BLaER1 treated with 17β-estradiol and CSF1 and Interleukin-3, amounts not matched to agents 10 nM and 100 nM (cell line): ENCODE data around the gene MTHFD1L.

ENCODE experiments used
- H3K27ac ChIP-seq, 11 experiments: shearing (Covaris generic); formaldehyde crosslinking; 2 replicates each; pipeline ENCODE4 v1.8.1; 2022
- H3K27me3 ChIP-seq, 11 experiments: shearing (Covaris generic); formaldehyde crosslinking; 2 replicates each; pipeline ENCODE4 v1.8.1; 2022
- H3K36me3 ChIP-seq, 11 experiments: shearing (Covaris generic); formaldehyde crosslinking; 2 replicates each; pipeline ENCODE4 v1.8.1; 2022
- H3K4me1 ChIP-seq, 10 experiments: shearing (Covaris generic); formaldehyde crosslinking; 2 replicates each; pipeline ENCODE4 v1.8.1; 2022
- H3K4me2 ChIP-seq, 11 experiments: shearing (Covaris generic); formaldehyde crosslinking; 2 replicates each; pipeline ENCODE4 v1.8.1; 2022
- H3K4me3 ChIP-seq, 10 experiments: shearing (Covaris generic); formaldehyde crosslinking; 2 replicates each; pipeline ENCODE4 v1.8.1; 2022
- H3K9ac ChIP-seq, 11 experiments: shearing (Covaris generic); formaldehyde crosslinking; 2 replicates each; pipeline ENCODE4 v1.8.1; 2022
- H3K9me3 ChIP-seq, 11 experiments: shearing (Covaris generic); formaldehyde crosslinking; replicated peaks in 1 of 11; 2 replicates each; pipeline ENCODE4 v1.8.1; 2022
- H4K20me1 ChIP-seq, 11 experiments: shearing (Covaris generic); formaldehyde crosslinking; 2 replicates each; pipeline ENCODE4 v1.8.1; 2022
- Cebpa-rat ChIP-seq, 11 experiments: shearing (Covaris generic); IDR thresholded peaks; 2 replicates each; pipeline ENCODE4 v1.8.1; 2022

MTHFD1L gene

GRCh38 chr6:151130329-151130728 lies 264.8 kb downstream of the MTHFD1L start:
- H3K9ac ChIP-seq = no peak overlapping the region
- H3K4me1 ChIP-seq = peaks cover 0 to 13% (median 0%) of the 10 kb centered on the region in 10 experiments; a peak in 4 of 20 replicates
- no peaks in the 10 kb centered on the region for H3K36me3 ChIP-seq
- no peak overlapping the region for H3K4me3 ChIP-seq
- H3K9me3 ChIP-seq = peaks cover 10 to 43% (median 23%) of the 10 kb centered on the region in 11 experiments
- H3K27me3 ChIP-seq = no peaks in the 10 kb centered on the region
- no peaks in the 10 kb centered on the region for H4K20me1 ChIP-seq
- no peak overlapping the region for H3K27ac ChIP-seq
- H3K4me2 ChIP-seq = peak overlapping the region in 3 of 11 experiments; percentile 3 to 31 (median 18); a peak in 3 of 22 replicates
- no peak for TF ChIP-seq Cebpa-rat (IDR thresholded peaks at IDR 0.05)

DNA sequence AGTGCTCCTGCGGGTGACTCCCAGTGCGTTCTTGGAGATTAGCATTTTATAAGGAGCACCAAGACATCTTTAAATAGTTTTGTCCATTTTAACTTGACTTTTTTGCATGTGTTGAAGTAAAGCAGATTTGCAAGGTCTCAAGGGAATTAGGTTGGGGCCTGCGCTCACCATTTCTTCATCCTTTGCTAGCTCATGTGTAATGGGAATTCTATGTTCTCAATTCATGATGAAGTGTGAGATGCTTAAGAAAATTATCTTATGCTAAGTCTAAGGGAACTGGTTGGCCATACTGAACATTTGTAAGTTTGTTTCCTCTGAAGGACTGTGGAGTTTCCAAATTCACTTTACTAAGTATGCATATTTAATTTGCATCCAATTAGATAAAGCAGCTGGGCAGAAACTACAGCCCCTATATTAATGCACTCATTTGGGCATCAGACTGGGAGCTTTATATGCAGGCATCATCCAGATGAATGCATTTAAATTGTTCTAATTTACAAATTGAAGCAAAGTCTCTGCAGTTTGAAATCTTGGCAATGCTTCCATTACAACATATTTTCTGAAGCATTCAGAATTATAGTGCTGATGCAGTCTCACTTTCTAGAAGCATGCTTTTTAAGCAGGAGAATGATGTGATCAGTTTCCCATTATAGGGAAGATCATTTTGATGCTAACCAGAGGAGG lies 266.0 kb downstream of the MTHFD1L start:
- H3K9ac ChIP-seq = no peak overlapping the region
- H3K4me1 ChIP-seq = peaks cover 0 to 13% (median 0%) of the 10 kb centered on the region in 10 experiments; a peak in 4 of 20 replicates
- H3K4me3 ChIP-seq = no peak overlapping the region
- H3K4me2 ChIP-seq = 0 out of 22 replicates have a peak overlapping the region, but pooled peaks of 1 of the 11 experiments have one; percentile 3
- no peak for TF ChIP-seq Cebpa-rat (IDR thresholded peaks at IDR 0.05)
- H4K20me1 ChIP-seq = no peaks in the 10 kb centered on the region
- H3K27me3 ChIP-seq = no peaks in the 10 kb centered on the region
- no peaks in the 10 kb centered on the region for H3K36me3 ChIP-seq
- peaks cover 10 to 44% (median 23%) of the 10 kb centered on the region in 11 experiments for H3K9me3 ChIP-seq
- H3K27ac ChIP-seq = no peak overlapping the region

DNA sequence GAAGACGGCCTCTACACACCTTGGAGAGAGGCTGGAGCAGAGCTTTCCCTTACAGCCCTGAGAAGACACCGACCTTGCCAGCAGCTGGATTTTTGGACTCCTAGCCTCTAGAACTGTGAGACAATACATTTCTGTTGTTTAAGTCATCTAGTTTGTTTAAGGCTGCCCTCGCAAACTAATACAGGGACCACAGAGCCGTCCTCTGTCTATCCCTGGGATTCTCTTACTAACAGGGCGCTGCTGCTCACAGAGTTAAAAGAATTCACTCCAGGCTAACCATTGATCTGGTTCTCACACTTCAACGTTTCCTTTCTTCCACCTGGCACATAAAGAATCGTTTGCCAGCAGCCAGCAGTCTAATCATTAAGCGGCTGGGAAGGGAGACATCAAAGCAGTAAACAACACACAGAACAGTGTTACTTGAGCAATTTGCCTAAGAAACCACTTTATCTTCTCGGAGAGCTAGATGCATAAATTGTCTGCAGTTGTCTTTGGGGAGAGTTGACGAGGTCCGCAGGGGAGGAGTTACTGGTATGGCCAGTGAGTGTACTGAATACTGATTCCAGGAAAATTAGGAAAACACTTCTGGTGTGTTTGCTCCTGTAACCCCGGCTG lies 270.7 kb downstream of the MTHFD1L start:
- no peaks in the 10 kb centered on the region for H3K36me3 ChIP-seq
- TF ChIP-seq Cebpa-rat (IDR thresholded peaks at IDR 0.05) = no peak
- no peak overlapping the region for H3K4me3 ChIP-seq

GRCh38 chr6:151137542-151137941 lies 272.0 kb downstream of the MTHFD1L start:
- H3K4me3 ChIP-seq = no peak overlapping the region
- peaks cover 10 to 17% (median 12%) of the 10 kb centered on the region in 10 experiments for H3K4me1 ChIP-seq
- no peak overlapping the region for H3K9ac ChIP-seq
- no peaks in the 10 kb centered on the region for H4K20me1 ChIP-seq
- H3K27me3 ChIP-seq = no peaks in the 10 kb centered on the region
- H3K4me2 ChIP-seq = no peak overlapping the region
- H3K27ac ChIP-seq = no peak overlapping the region
- TF ChIP-seq Cebpa-rat (IDR thresholded peaks at IDR 0.05) = no peak
- peaks cover 0 to 19% (median 5%) of the 10 kb centered on the region in 11 experiments; a peak in 7 of 22 replicates for H3K9me3 ChIP-seq
- no peaks in the 10 kb centered on the region for H3K36me3 ChIP-seq

More for the DNA sequence above, 270.7 kb downstream of the MTHFD1L start:
- Histone ChIP-seq H3K4me1 (peaks cover 2 to 6% (median 3%) of the 10 kb centered on the region in 10 experiments), H3K27ac (no peak overlapping the region), H4K20me1 (no peaks in the 10 kb centered on the region), H3K9ac (no peak overlapping the region), H3K4me2 (no peak overlapping the region), H3K27me3 (no peaks in the 10 kb centered on the region), H3K9me3 (peaks cover 0 to 21% (median 7%) of the 10 kb centered on the region in 11 experiments; a peak in 8 of 22 replicates)

GRCh38 chr6:151139524-151139923 lies 274.0 kb downstream of the MTHFD1L start:
- no peak for TF ChIP-seq Cebpa-rat (IDR thresholded peaks at IDR 0.05)
- H3K9ac ChIP-seq = no peak overlapping the region
- no peak overlapping the region for H3K27ac ChIP-seq
- H3K27me3 ChIP-seq = no peaks in the 10 kb centered on the region
- H3K4me3 ChIP-seq = no peak overlapping the region
- H3K4me1 ChIP-seq = peaks cover 12 to 32% (median 22%) of the 10 kb centered on the region in 10 experiments
- peaks cover 0 to 9% (median 4%) of the 10 kb centered on the region in 11 experiments; a peak in 6 of 22 replicates for H3K9me3 ChIP-seq
- no peaks in the 10 kb centered on the region for H3K36me3 ChIP-seq
- no peak overlapping the region for H3K4me2 ChIP-seq
- H4K20me1 ChIP-seq = no peaks in the 10 kb centered on the region

- Histone ChIP-seq H3K4me2 (peak overlapping the region in 4 of 11 experiments; percentile 50 to 71 (median 68); a peak in 4 of 22 replicates), H3K27me3 (no peaks in the 10 kb centered on the region), H3K9me3 (no peaks in the 10 kb centered on the region), H3K4me1 (peaks cover 12 to 32% (median 22%) of the 10 kb centered on the region in 10 experiments), H3K27ac (peak overlapping the region in 1 of 11 experiments; percentile 54; a peak in 1 of 22 replicates), H3K36me3 (no peaks in the 10 kb centered on the region), H4K20me1 (no peaks in the 10 kb centered on the region), H3K9ac (no peak overlapping the region), H3K4me3 (no peak overlapping the region)
- no peak for TF ChIP-seq Cebpa-rat (IDR thresholded peaks at IDR 0.05)
Measured at GRCh38 chr6:151140767-151141166, 275.3 kb downstream of the MTHFD1L start.

DNA sequence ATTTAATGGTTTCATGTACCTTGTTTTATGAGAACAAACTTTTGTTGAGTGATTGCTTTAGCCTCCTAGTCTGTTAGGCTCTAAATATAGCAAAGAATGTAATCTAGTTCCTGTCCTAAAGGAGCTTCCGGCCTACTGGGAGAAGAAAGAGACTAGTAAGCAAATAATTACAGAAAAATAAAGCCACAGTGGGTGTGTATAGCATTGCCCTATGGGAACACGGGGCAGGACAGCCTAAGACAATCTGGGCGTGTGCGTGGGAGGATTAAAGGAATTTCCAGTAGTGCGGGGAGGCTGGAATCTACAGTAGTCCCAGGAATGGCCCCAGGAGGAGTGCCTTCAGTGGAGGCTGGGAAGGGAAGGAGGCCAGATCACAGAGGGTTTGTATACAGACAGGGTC lies 276.2 kb downstream of the MTHFD1L start:
- Histone ChIP-seq H3K27ac (peak overlapping the region in 3 of 11 experiments; percentile 17 to 54 (median 46); a peak in 6 of 22 replicates), H3K27me3 (no peaks in the 10 kb centered on the region), H3K36me3 (no peaks in the 10 kb centered on the region), H4K20me1 (no peaks in the 10 kb centered on the region), H3K4me2 (peak overlapping the region; percentile 50 to 77 (median 68)), H3K9me3 (no peaks in the 10 kb centered on the region), H3K9ac (peak overlapping the region in 1 of 11 experiments; percentile 26; a peak in 1 of 22 replicates), H3K4me3 (no peak overlapping the region), H3K4me1 (peaks cover 12 to 32% (median 22%) of the 10 kb centered on the region in 10 experiments)
- no peak for TF ChIP-seq Cebpa-rat (IDR thresholded peaks at IDR 0.05)

DNA sequence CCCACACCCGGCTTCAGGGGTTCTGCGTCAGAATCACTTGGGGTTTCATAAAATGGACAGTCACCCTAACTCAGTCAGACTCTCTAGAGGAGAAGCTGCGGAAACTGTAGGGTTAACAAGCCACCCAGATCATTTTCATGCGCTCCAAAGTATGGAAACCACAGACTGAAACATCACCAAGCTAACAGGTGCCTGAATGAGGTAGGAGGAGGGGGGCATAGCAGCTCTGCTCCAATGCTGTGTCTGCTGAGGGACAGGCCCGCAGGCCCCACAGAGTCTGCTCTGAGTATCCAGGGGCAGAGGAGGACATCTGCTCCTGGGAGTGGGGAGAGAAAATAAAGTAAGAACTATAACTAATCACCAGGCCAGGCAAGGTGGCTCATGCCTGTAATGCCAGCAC lies 277.2 kb downstream of the MTHFD1L start:
- H3K27me3 ChIP-seq = no peaks in the 10 kb centered on the region
- H3K9me3 ChIP-seq = no peaks in the 10 kb centered on the region
- no peak for TF ChIP-seq Cebpa-rat (IDR thresholded peaks at IDR 0.05)
- H3K4me1 ChIP-seq = peaks cover 12 to 32% (median 22%) of the 10 kb centered on the region in 10 experiments
- H3K4me2 ChIP-seq = peak overlapping the region in 6 of 11 experiments; percentile 13 to 67 (median 36); a peak in 9 of 22 replicates
- H4K20me1 ChIP-seq = no peaks in the 10 kb centered on the region
- no peaks in the 10 kb centered on the region for H3K36me3 ChIP-seq
- H3K4me3 ChIP-seq = no peak overlapping the region
- no peak overlapping the region for H3K27ac ChIP-seq
- no peak overlapping the region for H3K9ac ChIP-seq

- Histone ChIP-seq H3K36me3 (no peaks in the 10 kb centered on the region), H3K9me3 (no peaks in the 10 kb centered on the region), H3K4me3 (no peak overlapping the region), H3K27ac (no peak overlapping the region), H3K27me3 (no peaks in the 10 kb centered on the region), H3K9ac (no peak overlapping the region), H3K4me1 (peaks cover 12 to 32% (median 22%) of the 10 kb centered on the region in 10 experiments), H3K4me2 (peak overlapping the region in 6 of 11 experiments; percentile 3 to 55 (median 30); a peak in 6 of 22 replicates), H4K20me1 (no peaks in the 10 kb centered on the region)
- no peak for TF ChIP-seq Cebpa-rat (IDR thresholded peaks at IDR 0.05)
Measured at GRCh38 chr6:151143337-151143736, 277.8 kb downstream of the MTHFD1L start.
